ENCODE results near the gene COTL1. TPM values are rescaled to one million over a fixed set of nuclear protein-coding genes. Genes with fewer than 3 reads are reported as not detected.

Gene COTL1
- total and polyA plus RNA-seq, 9 of the 15 experiments (the other 6 are each of a cell fraction or from before 2014, with no cell fraction given) = 27.7 to 185 (median 72.5) TPM

DNA sequence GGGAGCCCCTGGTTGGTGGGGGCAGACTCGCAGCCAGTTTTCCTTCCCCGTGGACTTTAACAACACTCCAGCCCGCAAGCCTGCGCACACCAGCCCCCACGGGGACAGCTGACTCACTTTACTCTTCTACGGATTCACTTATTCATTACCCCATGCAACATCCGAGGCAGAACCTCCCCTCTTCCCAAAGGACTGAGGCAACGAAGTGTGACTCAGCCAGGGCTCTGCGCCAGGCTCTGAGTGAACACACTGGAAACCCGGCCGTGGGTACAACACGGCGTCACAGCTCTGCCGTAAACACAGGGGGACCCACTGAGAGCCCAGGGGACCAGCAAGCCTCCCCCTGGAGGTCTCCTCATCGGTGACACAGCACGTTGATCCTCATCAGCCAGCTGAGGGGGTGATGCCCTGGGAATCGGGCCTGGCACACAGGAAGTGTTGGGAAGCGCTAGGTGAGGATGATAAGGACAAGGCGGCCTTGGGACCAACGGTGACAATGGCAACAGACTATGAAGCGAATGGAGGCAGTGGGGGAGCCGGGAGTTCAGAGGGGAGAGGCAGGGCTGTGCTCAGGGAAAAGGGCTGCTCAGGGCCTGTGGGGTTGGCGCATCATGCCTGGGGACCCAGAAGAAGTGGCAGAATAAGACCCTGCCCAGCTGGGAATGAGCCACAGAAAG is 14.6 kb downstream of the COTL1 start (continued):
- TF ChIP-seq ZNF584 (CRISPR knock-in tag; IDR thresholded peaks at IDR 0.05; ENCODE audit: low read depth) = 0 out of 2 replicates have a peak, but pooled peaks have one; percentile 30
- TF ChIP-seq, protein P1, sequence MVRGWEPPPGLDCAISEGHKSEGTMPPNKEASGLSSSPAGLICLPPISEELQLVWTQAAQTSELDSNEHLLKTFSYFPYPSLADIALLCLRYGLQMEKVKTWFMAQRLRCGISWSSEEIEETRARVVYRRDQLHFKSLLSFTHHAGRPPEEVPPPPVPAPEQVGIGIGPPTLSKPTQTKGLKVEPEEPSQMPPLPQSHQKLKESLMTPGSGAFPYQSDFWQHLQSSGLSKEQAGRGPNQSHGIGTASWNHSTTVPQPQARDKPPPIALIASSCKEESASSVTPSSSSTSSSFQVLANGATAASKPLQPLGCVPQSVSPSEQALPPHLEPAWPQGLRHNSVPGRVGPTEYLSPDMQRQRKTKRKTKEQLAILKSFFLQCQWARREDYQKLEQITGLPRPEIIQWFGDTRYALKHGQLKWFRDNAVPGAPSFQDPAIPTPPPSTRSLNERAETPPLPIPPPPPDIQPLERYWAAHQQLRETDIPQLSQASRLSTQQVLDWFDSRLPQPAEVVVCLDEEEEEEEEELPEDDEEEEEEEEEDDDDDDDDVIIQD (CRISPR knock-in tag; IDR thresholded peaks at IDR 0.05) = no peak
- TF ChIP-seq, protein P2, sequence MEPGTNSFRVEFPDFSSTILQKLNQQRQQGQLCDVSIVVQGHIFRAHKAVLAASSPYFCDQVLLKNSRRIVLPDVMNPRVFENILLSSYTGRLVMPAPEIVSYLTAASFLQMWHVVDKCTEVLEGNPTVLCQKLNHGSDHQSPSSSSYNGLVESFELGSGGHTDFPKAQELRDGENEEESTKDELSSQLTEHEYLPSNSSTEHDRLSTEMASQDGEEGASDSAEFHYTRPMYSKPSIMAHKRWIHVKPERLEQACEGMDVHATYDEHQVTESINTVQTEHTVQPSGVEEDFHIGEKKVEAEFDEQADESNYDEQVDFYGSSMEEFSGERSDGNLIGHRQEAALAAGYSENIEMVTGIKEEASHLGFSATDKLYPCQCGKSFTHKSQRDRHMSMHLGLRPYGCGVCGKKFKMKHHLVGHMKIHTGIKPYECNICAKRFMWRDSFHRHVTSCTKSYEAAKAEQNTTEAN (CRISPR knock-in tag; IDR thresholded peaks at IDR 0.05) = no peak
- TF ChIP-seq NR2C1 (IDR thresholded peaks at IDR 0.05) = no peak
- TF ChIP-seq NR2C1 (tag; IDR thresholded peaks at IDR 0.05) = peak; percentile 42; the same call in 1 of the 2 replicates
- TF ChIP-seq TCFL5 (CRISPR knock-in tag; conservative IDR thresholded peaks at IDR 0.05) = no peak
- TF ChIP-seq NR4A1 (CRISPR knock-in tag; IDR thresholded peaks at IDR 0.05) = no peak
- TF ChIP-seq NR4A1 (tag; IDR thresholded peaks at IDR 0.05) = no peak
- TF ChIP-seq ZNF586 (CRISPR knock-in tag; conservative IDR thresholded peaks at IDR 0.05) = no peak
- TF ChIP-seq ELK3 (CRISPR knock-in tag; IDR thresholded peaks at IDR 0.05) = no peak
- no peak for TF ChIP-seq POLR2AphosphoS2 (IDR thresholded peaks at IDR 0.05; ENCODE audit: low read length)
- TF ChIP-seq, protein P3, sequence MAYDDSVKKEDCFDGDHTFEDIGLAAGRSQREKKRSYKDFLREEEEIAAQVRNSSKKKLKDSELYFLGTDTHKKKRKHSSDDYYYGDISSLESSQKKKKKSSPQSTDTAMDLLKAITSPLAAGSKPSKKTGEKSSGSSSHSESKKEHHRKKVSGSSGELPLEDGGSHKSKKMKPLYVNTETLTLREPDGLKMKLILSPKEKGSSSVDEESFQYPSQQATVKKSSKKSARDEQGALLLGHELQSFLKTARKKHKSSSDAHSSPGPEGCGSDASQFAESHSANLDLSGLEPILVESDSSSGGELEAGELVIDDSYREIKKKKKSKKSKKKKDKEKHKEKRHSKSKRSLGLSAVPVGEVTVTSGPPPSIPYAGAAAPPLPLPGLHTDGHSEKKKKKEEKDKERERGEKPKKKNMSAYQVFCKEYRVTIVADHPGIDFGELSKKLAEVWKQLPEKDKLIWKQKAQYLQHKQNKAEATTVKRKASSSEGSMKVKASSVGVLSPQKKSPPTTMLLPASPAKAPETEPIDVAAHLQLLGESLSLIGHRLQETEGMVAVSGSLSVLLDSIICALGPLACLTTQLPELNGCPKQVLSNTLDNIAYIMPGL (CRISPR knock-in tag; IDR thresholded peaks at IDR 0.05) = no peak
- TF ChIP-seq NELFE (IDR thresholded peaks at IDR 0.05; ENCODE audit: insufficient read depth, insufficient read length) = no peak
- TF ChIP-seq, protein P4, sequence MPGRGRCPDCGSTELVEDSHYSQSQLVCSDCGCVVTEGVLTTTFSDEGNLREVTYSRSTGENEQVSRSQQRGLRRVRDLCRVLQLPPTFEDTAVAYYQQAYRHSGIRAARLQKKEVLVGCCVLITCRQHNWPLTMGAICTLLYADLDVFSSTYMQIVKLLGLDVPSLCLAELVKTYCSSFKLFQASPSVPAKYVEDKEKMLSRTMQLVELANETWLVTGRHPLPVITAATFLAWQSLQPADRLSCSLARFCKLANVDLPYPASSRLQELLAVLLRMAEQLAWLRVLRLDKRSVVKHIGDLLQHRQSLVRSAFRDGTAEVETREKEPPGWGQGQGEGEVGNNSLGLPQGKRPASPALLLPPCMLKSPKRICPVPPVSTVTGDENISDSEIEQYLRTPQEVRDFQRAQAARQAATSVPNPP (IDR thresholded peaks at IDR 0.05; ENCODE audit: borderline replicate concordance, insufficient read depth, insufficient read length) = no peak
- TF ChIP-seq, protein P5, sequence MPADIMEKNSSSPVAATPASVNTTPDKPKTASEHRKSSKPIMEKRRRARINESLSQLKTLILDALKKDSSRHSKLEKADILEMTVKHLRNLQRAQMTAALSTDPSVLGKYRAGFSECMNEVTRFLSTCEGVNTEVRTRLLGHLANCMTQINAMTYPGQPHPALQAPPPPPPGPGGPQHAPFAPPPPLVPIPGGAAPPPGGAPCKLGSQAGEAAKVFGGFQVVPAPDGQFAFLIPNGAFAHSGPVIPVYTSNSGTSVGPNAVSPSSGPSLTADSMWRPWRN (IDR thresholded peaks at IDR 0.05; ENCODE audit: low read depth) = no peak
- no peak for TF ChIP-seq ZNF764 (CRISPR knock-in tag; IDR thresholded peaks at IDR 0.05; ENCODE audit: low read depth)
- no peak for TF ChIP-seq GABPB1 (CRISPR knock-in tag; IDR thresholded peaks at IDR 0.05)

Measured in K562 (cell line).